Measurements from ENCODE around the gene EPHB3.

EPHB3 gene

DNA sequence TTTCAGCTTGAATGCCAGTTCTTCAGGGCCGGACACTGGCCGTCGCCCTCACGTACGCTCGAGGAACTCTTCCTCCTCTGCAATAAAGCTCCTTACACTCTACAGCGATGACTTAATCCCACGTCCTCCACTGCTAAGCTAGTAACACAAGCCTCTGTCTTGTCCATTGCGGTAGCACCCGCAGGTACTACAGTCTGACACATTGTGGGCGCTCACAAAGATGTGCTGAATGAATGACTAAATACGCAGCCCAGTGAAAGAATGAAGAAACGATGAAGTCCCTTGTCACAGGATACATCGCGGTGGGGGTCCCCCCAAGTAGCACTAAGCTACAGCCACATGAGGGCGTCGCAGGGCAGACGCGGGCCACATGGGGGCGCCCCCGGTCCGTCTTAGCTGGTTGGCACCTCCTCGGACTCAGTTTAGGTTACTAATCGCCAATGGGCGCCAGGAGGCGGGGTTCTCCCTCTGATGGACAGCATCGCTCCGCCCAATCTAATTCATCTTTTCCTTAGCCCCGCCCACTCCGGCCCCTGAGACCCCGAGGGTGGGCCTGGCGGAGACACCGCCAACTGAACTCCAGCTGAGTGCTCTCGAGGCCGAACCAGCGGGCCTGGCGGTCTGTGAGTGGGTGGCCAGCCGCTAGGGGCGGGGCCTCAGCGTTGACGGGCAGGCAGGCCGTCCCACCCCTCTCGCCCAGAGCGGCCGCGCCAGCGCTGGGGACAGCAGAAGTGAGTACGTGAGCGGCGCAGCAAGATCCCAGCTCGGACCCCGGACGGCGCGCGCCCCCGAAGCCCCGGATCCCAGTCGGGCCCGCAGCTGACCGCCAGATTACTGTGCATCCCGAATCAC is at the start of gene EPHB3:
TSS of gene EPHB3 (plus strand) at position 725 of the 852 bp plus-strand sequence. CDS start 451 bp downstream, outside the sequence.
- TF ChIP-seq, protein P1, sequence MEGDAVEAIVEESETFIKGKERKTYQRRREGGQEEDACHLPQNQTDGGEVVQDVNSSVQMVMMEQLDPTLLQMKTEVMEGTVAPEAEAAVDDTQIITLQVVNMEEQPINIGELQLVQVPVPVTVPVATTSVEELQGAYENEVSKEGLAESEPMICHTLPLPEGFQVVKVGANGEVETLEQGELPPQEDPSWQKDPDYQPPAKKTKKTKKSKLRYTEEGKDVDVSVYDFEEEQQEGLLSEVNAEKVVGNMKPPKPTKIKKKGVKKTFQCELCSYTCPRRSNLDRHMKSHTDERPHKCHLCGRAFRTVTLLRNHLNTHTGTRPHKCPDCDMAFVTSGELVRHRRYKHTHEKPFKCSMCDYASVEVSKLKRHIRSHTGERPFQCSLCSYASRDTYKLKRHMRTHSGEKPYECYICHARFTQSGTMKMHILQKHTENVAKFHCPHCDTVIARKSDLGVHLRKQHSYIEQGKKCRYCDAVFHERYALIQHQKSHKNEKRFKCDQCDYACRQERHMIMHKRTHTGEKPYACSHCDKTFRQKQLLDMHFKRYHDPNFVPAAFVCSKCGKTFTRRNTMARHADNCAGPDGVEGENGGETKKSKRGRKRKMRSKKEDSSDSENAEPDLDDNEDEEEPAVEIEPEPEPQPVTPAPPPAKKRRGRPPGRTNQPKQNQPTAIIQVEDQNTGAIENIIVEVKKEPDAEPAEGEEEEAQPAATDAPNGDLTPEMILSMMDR (IDR thresholded peaks at IDR 0.05; ENCODE audit: low read depth, low read length), result no peak; the same call in none of the 2 replicates
- DNase-seq (ENCODE audit: extremely low read depth, low read depth), result peak; percentile 99

DNA sequence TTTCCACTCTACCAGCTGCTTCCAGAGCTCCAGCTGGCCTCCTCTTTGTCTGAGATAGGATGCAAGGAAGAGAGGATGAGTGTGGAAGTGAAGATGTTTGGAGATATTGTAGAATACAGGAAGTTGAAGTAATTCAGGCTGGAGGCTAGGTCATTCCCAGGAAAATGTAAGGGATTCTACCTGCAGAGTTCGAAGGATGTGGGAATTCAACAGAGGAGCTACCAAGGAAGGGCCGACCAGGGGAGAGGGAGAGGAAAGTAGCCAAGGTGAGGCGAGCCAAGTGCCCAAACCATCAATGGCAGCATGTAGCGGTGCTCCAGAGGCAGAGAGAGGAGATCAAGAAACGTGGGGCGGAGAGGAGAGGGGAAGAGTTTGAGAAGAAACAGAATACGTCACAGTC is 49.0 kb upstream of the EPHB3 start:
- TF ChIP-seq, protein P1 (IDR thresholded peaks at IDR 0.05; ENCODE audit: low read depth, low read length), result no peak
- no peak for DNase-seq (ENCODE audit: extremely low read depth, low read depth)

DNA sequence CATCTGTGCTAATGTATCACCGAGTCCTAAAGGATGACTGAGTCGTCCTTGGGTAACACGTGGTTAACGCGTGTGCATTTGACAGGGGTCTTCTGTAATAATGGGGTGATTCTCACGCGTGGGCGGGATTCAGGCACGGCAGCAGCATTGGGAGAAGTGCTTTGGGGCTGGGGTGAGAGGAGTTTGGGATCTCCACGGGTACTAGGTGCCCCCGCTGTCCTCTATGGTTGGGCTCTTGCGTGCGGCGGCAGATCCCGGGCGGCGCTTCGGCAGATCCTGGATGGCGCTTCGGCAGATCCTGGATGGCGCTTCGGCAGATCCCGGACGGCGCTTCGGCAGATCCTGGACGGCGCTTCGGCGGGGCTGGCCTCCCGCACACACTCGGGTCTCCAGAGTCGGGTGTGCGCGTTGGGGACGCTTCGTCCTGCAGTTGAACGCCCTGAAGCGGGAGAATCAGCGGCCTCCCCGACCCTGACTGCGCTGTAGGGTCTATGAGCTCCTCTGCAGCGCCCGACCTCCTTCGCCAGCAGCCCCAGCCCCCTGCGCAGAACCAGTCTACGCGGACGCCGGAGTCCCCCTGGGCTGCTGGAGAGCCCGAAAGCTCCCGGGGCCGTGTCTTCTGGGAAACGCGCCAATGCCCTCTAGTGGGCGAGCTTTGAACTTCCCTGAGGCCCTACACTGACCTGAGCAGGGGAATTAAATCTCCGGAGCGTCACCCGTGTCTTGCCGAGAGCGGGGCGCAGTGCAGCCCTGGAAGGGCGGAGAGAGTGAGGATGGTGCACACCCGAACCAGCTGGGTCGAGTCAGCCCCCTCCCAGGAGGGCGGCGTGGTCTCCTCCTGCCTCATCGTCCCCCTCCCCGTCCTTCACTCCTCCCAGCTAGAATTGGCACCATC is 48.1 kb upstream of the EPHB3 start:
- DNase-seq (ENCODE audit: extremely low read depth, low read depth), result peak; percentile 44
- TF ChIP-seq, protein P1 (IDR thresholded peaks at IDR 0.05; ENCODE audit: low read depth, low read length), result peak; percentile 91

DNA sequence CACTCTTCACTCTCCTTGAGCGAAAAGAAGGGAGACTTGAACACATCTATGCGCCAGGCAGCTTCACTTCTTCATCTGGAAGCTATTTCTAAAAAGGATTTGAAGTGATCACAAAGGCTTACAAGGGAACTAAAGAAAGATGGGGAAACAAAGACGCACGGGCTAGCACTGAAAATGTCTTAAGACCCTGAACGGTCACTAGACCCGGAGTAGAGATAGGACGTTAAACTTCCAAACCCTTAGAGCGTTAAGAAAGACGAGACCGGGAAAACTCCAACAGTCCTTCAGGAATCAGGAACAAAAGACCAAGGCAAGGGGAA is 47.5 kb upstream of the EPHB3 start:
- TF ChIP-seq, protein P1 (IDR thresholded peaks at IDR 0.05; ENCODE audit: low read depth, low read length), result no peak

DNA sequence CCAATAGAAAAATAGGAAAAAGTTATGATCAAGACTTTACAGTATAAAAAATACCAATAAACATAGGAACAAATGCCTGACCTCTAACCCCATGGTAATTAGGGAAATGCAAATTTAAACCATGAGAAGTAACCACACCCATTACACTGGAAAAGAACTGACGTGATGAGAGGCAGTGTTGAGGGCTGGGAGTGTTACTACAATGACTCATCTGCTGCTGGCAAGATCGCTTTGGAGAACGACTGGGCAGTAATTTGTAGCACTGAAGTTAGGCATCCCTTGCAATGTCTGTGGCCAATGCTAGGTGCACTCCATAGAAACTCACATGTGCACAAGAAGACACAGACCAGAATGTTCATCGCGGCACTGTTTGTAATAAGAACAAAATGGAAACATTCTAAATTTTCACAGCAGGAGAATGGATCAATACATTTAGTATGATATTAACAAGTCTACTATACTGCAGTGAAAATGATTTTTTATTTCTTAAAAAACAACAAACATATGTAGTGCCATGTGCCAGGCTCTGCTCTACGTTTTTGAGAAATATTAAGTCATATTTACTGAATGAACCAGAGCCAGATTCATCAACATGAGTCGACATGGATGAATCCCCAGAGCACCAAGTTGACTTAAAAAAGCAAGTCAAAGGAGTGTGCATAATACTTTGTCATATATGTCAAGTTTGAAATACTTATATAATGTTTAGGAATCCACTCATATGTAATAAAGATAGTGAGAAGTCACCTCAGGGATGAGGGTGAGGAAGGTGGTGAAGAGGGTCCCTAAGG is 37.6 kb upstream of the EPHB3 start:
- TF ChIP-seq, protein P1 (IDR thresholded peaks at IDR 0.05; ENCODE audit: low read depth, low read length), result no peak
- no peak for DNase-seq (ENCODE audit: extremely low read depth, low read depth)

More for the DNA sequence above, 47.5 kb upstream of the EPHB3 start:
- no peak for DNase-seq (ENCODE audit: extremely low read depth, low read depth)

DNA sequence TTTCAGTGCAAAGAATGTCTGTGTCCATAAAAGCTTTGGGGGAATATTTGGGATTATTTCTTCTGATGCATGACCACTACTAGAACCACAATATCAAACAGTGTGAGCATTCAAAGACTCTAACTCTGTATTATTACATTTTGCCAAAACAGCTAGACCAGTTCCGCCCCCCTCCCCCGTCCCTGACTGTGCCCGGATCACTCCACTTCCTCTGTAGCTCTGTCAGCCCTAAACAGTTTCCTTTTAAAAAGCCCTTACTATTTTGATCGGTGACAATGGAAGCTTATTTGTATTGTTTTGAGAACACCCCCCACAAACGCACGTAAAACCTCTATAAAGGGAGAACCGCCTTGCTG is 36.6 kb upstream of the EPHB3 start:
- TF ChIP-seq, protein P1 (IDR thresholded peaks at IDR 0.05; ENCODE audit: low read depth, low read length), result no peak
- DNase-seq (ENCODE audit: extremely low read depth, low read depth), result no peak

Measured in AG09319 (cell line).